Right lobe of liver (tissue), 6 donors: ENCODE measurements around the gene OCIAD2. TPM values are rescaled to one million over a fixed set of nuclear protein-coding genes. Genes with fewer than 3 reads are reported as not detected.
"Not testable (repeated sequence)": the region's sequence is repeated elsewhere in the genome, so short reads cannot be mapped to it uniquely, and the experiment has no call there.

Experiments
- ATAC-seq, 4 donors: fragments of 200-7000 bp; cut with Tn5 transposase; one replicate each; pipeline ENCODE4 v1.9.1; 2020; ENCODE audit warnings: mild to moderate bottlenecking in 4 of 4, moderate library complexity in 4 of 4
- DNase-seq, 3 donors: peaks; one replicate each; pipeline ENCODE4 v3.0.0-alpha.2; 2020
- H3K27ac ChIP-seq, 3 donors: fragments of 200-600 bp; one replicate each; pipeline ENCODE4 v1.8.0; 2022
- H3K27me3 ChIP-seq, 2 donors: fragments of 200-600 bp; one replicate each; pipeline ENCODE4 v1.8.0; 2022
- H3K36me3 ChIP-seq, 4 donors: fragments of 200-600 bp; sonication (generic) in 1 of 4; one replicate each; pipeline versions ENCODE4 v1.5.1 to v1.8.0; 2017 to 2022; ENCODE audit warnings: control low read depth in 1 of 4
- H3K4me1 ChIP-seq, 4 donors: fragments of 200-600 bp; sonication (generic) in 1 of 4; one replicate each; pipeline versions ENCODE4 v1.5.1 to v1.8.0; 2017 to 2022; ENCODE audit warnings: control low read depth in 1 of 4
- H3K4me3 ChIP-seq, 3 donors: fragments of 200-600 bp; one replicate each; pipeline ENCODE4 v1.8.0; 2022
- H3K9me3 ChIP-seq, 4 donors: fragments of 200-600 bp; sonication (generic) in 1 of 4; one replicate each; pipeline versions ENCODE4 v1.5.1 to v1.8.0; 2017 to 2022; ENCODE audit warnings: control low read depth in 1 of 4
- POLR2A ChIP-seq: fragments of 450-650 bp; IDR thresholded peaks from one replicate; pipeline ENCODE4 v1.6.1; 2017; ENCODE audit warnings: antibody characterized with exemption, mild to moderate bottlenecking
- WGBS: methylation state at CpG from one replicate; pipeline ENCODE4 v1.1.6; 2018; ENCODE audit warnings: low coverage, low lambda C conversion rate; ENCODE audit not compliant: insufficient coverage; ENCODE audit errors: missing lambda C conversion rate; 5-methylcytosine and 5-hydroxymethylcytosine counted together
- intact Hi-C, 2 donors: fragments of 100-400 bp; cut with DNase I; formaldehyde crosslinking; loops; one replicate each; pipeline versions ENCODE4 v1.11.2 to v1.14.1; 2022
- total RNA-seq, 6 experiments: library from RNA; depleted of rRNA in 2 of 6; stranded (reverse); fragments of >200 nt in 2 of 6; fragmentation: NEBNext Ultra II Directional in 3 of 6; extraction: Animal tissue kit (Norgen Biotek cat#: 25700) in 3 of 6; gene quantifications; one replicate each; pipeline versions ENCODE4 v1.1.0 to v1.2.4, GENCODE V29; 2016 to 2023
- TF ChIP-seq, protein P1 (sequence below), 4 donors: fragments of 200-600 bp in 3 of 4; fragments of 450-650 bp in 1 of 4; IDR thresholded peaks; one replicate each; pipeline versions ENCODE4 v1.5.1 to v1.8.0; 2016 to 2022; ENCODE audit warnings: antibody characterized with exemption in 4 of 4, mild to moderate bottlenecking in 2 of 4
- donor health status: DM: no; HTN: yes; CAD: no.
- donor health status: DM: no; HTN: no; CAD: no.
- donor health status: DM: no; HTN: no; CAD: no.
- donor health status: DM: no; HTN: yes; CAD: no.
- donor health status: DM: no; HTN: yes; CAD: no.

The OCIAD2 gene
- total RNA-seq, 6 experiments from 2014 or later, result 29.6 to 107 (median 68.3) TPM

DNA sequence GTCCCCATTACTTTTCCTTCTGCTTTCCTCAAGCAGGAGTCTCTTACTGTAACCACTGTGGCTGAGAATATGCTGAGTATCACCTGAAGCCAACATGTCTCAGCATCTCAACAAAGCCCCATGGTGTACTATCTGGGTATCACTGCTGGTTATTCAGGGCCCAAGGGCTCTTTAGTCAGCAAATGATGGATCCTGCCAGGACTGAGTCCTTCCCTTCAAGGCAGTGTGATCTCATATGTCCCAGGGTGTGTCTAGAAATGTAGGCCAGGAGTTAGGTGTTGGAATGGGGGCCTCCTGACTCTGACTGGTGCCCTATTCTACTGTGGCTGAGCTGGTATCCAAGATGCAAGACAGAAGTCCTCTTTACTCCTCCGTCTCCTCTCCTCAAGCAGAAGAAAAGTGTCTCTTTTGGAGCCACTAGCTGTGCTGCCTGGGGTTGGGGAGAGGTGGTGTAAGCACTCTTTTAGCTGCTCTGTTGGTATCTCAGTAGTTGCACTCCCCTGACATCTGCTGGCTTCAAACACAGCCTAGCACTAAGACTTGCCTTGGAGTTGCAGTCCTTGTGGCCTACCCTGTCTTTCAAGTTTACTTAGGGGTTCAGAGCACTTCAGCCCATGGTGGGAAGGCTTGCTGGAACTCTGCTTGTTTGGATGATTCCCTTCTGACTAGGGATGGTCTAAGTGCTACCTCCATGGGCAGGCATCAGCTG, 28.6 kb downstream of the OCIAD2 start:
- H3K27ac ChIP-seq, result no peak overlapping the region
- no peaks in the 10 kb centered on the region for H3K36me3 ChIP-seq
- no peak overlapping the region for H3K4me3 ChIP-seq
- no peaks in the 10 kb centered on the region for H3K9me3 ChIP-seq
- TF ChIP-seq POLR2A, result no peak
- TF ChIP-seq, protein P1, sequence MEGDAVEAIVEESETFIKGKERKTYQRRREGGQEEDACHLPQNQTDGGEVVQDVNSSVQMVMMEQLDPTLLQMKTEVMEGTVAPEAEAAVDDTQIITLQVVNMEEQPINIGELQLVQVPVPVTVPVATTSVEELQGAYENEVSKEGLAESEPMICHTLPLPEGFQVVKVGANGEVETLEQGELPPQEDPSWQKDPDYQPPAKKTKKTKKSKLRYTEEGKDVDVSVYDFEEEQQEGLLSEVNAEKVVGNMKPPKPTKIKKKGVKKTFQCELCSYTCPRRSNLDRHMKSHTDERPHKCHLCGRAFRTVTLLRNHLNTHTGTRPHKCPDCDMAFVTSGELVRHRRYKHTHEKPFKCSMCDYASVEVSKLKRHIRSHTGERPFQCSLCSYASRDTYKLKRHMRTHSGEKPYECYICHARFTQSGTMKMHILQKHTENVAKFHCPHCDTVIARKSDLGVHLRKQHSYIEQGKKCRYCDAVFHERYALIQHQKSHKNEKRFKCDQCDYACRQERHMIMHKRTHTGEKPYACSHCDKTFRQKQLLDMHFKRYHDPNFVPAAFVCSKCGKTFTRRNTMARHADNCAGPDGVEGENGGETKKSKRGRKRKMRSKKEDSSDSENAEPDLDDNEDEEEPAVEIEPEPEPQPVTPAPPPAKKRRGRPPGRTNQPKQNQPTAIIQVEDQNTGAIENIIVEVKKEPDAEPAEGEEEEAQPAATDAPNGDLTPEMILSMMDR (IDR thresholded peaks at IDR 0.05), result no peak
- ATAC-seq (peak in 1 of 4 donors; percentile 6), DNase-seq (no peak)
- no peaks in the 10 kb centered on the region for H3K27me3 ChIP-seq
- H3K4me1 ChIP-seq, result no peaks in the 10 kb centered on the region
- intact Hi-C loops, result no loop called here
- 100% methylated on average over 1 of the region's 1 CpG for WGBS

DNA sequence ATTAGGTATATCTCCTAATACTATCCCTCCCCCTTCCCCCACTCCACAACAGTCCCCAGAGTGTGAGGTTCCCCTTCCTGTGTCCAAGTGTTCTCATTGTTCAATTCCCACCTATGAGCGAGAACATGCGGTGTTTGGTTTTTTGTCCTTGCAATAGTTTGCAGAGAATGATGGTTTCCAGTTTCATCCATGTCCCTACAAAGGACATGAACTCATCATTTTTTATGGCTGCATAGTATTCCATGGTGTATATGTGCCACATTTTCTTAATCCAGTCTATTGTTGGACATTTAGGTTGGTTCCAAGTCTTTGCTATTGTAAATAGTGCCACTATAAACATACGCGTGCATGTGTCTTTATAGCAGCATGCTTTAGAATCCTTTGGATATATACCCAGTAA, 41.9 kb downstream of the OCIAD2 start:
- H3K27ac ChIP-seq, H3K9me3 ChIP-seq, DNase-seq, H3K4me1 ChIP-seq, H3K36me3 ChIP-seq, ATAC-seq, intact Hi-C loops, H3K27me3 ChIP-seq, H3K4me3 ChIP-seq: not testable (repeated sequence)
- 100% methylated on average over 2 of the region's 4 CpGs for WGBS

DNA sequence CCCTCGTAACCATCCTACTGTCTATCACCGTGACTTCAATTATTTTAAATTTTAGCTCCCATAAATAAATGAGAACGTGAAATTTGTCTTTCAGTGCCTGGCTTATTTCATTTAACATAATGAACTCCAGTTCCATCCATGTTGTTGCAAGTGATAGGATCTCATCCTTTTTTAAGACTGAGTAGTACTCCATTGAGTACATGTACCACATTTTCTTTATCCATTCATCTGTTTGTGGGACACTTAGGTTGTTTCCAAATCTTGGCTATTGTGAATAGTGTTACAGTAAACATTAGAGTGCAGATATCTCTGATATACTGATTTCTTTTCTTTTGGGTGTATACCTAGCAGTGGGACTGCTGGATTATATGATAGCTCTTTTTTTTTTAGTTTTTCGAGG, 42.8 kb downstream of the OCIAD2 start:
- no peaks in the 10 kb centered on the region for H3K4me1 ChIP-seq
- H3K9me3 ChIP-seq, result no peaks in the 10 kb centered on the region
- DNase-seq (no peak), ATAC-seq (no peak)
- intact Hi-C loops, result no loop called here
- 85% methylated on average over 4 of the region's 4 CpGs for WGBS
- H3K27ac ChIP-seq, result no peak overlapping the region
- peaks cover 0 to 7% (median 2%) of the 10 kb centered on the region in 4 donors for H3K36me3 ChIP-seq
- no peaks in the 10 kb centered on the region for H3K27me3 ChIP-seq
- TF ChIP-seq, protein P1 (IDR thresholded peaks at IDR 0.05), result no peak
- no peak for TF ChIP-seq POLR2A
- no peak overlapping the region for H3K4me3 ChIP-seq

DNA sequence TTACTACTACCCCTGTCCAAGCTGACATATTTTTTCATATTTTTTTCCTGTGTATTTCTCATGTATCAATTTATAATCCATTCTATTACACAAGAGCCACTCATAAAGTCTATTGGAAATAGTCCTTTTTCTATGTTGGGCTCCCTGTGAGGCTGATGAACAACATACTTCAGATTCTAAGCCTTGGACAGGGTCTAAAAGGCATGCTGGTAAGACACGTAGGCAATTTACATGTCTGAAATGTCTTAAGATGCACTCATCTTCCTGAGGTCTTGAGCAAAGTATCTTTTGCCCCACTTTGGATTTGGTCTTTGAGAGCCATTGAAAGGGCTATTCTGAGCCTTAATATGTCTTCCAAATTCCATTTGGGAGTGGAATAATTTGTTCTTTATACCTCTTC, 43.9 kb downstream of the OCIAD2 start:
- 78% methylated on average over 1 of the region's 1 CpG for WGBS
- intact Hi-C loops, result no loop called here
- no peak overlapping the region for H3K4me3 ChIP-seq
- H3K36me3 ChIP-seq, result peaks cover 0 to 9% (median 4%) of the 10 kb centered on the region in 4 donors
- no peaks in the 10 kb centered on the region for H3K9me3 ChIP-seq
- ATAC-seq (no peak), DNase-seq (no peak)
- H3K27ac ChIP-seq, result no peak overlapping the region
- no peaks in the 10 kb centered on the region for H3K27me3 ChIP-seq
- no peak for TF ChIP-seq POLR2A
- TF ChIP-seq, protein P1 (IDR thresholded peaks at IDR 0.05), result no peak
- H3K4me1 ChIP-seq, result no peaks in the 10 kb centered on the region

DNA sequence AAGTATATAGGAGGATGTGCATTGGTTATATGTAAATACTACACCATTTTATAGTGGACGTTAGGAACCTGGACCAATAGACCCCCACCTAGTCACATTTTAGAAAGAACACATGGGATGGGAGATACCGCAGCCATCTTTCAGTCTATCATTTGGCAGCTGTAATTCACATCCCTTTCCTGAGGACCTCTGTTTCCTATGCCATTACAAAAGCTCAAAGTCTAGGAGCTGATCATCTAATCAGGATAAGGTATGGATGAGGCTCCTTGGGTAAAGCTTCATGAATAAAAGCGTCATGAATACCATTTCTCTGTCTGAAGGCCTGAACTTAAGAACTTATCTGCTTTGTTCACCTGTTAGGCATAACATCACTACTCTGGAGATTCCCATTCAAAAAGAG, 44.5 kb downstream of the OCIAD2 start:
- Histone ChIP-seq H3K36me3 (peaks cover 0 to 14% (median 5%) of the 10 kb centered on the region in 4 donors), H3K4me1 (no peaks in the 10 kb centered on the region), H3K9me3 (no peaks in the 10 kb centered on the region), H3K27ac (no peak overlapping the region), H3K4me3 (no peak overlapping the region), H3K27me3 (no peaks in the 10 kb centered on the region)
- ATAC-seq (no peak), DNase-seq (no peak)
- intact Hi-C loops, result no loop called here
- WGBS, result 79% methylated on average over 3 of the region's 3 CpGs
- TF ChIP-seq POLR2A, result no peak
- TF ChIP-seq, protein P1 (IDR thresholded peaks at IDR 0.05), result no peak
